ENCODE measurements around the gene STK17A. TPM values are rescaled to one million over a fixed set of nuclear protein-coding genes. Genes with fewer than 3 reads are reported as not detected.

STK17A gene
- total and polyA plus RNA-seq, 2 of the 8 experiments (the other 6 are each of a cell fraction or from before 2014, with no cell fraction given), result 2.2 to 12.2 TPM

DNA sequence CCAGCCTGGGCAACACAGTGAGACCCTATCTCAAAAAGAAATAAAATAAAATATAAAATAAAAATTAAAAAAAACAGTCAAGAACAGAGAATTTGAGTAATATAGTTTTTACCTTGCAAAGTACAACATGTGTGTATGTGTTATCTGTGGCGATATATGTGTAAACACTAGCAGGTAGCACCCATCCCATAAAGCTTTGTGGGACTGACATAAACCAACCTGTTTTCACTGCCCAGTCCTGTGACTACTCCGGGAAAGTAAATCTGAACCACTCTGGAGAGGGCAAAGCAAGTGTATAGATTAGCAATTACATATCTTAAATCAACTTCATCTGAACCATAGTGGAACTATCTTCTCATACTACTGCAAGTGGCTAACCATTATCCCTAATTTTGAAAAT lies 74.1 kb downstream of the STK17A start:
- no peak for FAIRE-seq
- WGBS, 2 experiments (ENCODE audit: extremely low coverage in 1 of 2, insufficient coverage in 1 of 2, insufficient read length in 1 of 2, insufficient replicate concordance in 2 of 2, low coverage in 1 of 2, low lambda C conversion rate in 2 of 2, missing lambda C conversion rate in 1 of 2), result 92% methylated on average over 2 of the region's 2 CpGs; no CpG with 5 or more reads in 1 of the 2 experiments
- Histone ChIP-seq H2BK5ac (ENCODE audit: low read depth, low read length) (no peak overlapping the region), H2AK5ac (ENCODE audit: low read depth, low read length) (no peak overlapping the region), H3K4ac (replicated peaks; ENCODE audit: insufficient read length, low read depth, low read length) (no peak overlapping the region), H4K8ac (ENCODE audit: extremely low read depth, insufficient read depth, low read length) (no peak overlapping the region), H3K79me2 (ENCODE audit: control insufficient read depth in 1 of 2, insufficient read depth in 2 of 2, low read length in 2 of 2) (peaks cover 0 to 82% of the 10 kb centered on the region in 2 experiments; a peak in 3 of 4 replicates), H3K9me3 (ENCODE audit: insufficient read depth in 2 of 2, low read depth in 1 of 2, low read length in 1 of 2) (no peaks in the 10 kb centered on the region), H2AFZ (ENCODE audit: low read length) (no peak overlapping the region), H3K27me3 (replicated peaks in 1 of 4; ENCODE audit: control insufficient read depth in 3 of 4, extremely low read depth in 1 of 4, insufficient read depth in 3 of 4, low read length in 3 of 4) (no peaks in the 10 kb centered on the region), H3K23me2 (ENCODE audit: low read depth, low read length) (no peaks in the 10 kb centered on the region), H2BK120ac (replicated peaks; ENCODE audit: low read depth, low read length) (no peak overlapping the region), H3K4me2 (ENCODE audit: insufficient read depth in 1 of 2, low read depth in 2 of 2, low read length in 2 of 2) (no peak overlapping the region), H3K79me1 (ENCODE audit: low read depth, low read length) (peaks cover 8% of the 10 kb centered on the region), H3K4me3 (ENCODE audit: extremely low read depth in 1 of 4, insufficient read depth in 2 of 4, low read depth in 3 of 4, low read length in 4 of 4) (no peak overlapping the region), H3K36me3 (ENCODE audit: control insufficient read depth in 2 of 4, insufficient read depth in 4 of 4, low read length in 3 of 4) (peaks cover 0 to 8% (median 0%) of the 10 kb centered on the region in 4 experiments; a peak in 1 of 8 replicates), H4K91ac (replicated peaks; ENCODE audit: insufficient read length, low read length) (no peak overlapping the region), H3K4me1 (replicated peaks in 1 of 4; ENCODE audit: control insufficient read depth in 3 of 4, insufficient read depth in 4 of 4, low read length in 3 of 4) (peaks cover 1 to 17% (median 12%) of the 10 kb centered on the region in 4 experiments; a peak in 6 of 7 replicates), H3K18ac (ENCODE audit: extremely low read depth, low read length) (no peak overlapping the region), H3K9ac (replicated peaks in 1 of 4; ENCODE audit: extremely low read depth in 1 of 4, low read depth in 3 of 4, low read length in 3 of 4) (no peak overlapping the region), H4K20me1 (replicated peaks in 1 of 2; ENCODE audit: control insufficient read depth in 1 of 2, insufficient read depth in 2 of 2, low read length in 2 of 2) (peaks cover 0 to 3% of the 10 kb centered on the region in 2 experiments), H3K27ac (ENCODE audit: low read depth, low read length) (no peak overlapping the region), H3K23ac (ENCODE audit: insufficient read length) (no peak overlapping the region), H4K5ac (ENCODE audit: insufficient read length, low read depth, low read length) (no peak overlapping the region), H2BK15ac (ENCODE audit: low read length) (no peak overlapping the region), H3K56ac (replicated peaks; ENCODE audit: insufficient read length, low read depth, low read length) (no peak overlapping the region), H2BK12ac (ENCODE audit: low read depth, low read length) (no peak overlapping the region), H2BK20ac (ENCODE audit: low read length) (no peak overlapping the region), H3K14ac (ENCODE audit: insufficient read length) (no peak overlapping the region)
- no peak for DNase-seq (ENCODE audit: low read depth in 1 of 2, low spot score in 2 of 2)
- ChIA-PET POLR2A (ENCODE audit: partially characterized antibody) (no interaction called here), CTCF (ENCODE audit: partially characterized antibody) (no interaction called here)
- no peak for TF ChIP-seq SRF (IDR thresholded peaks at IDR 0.05; ENCODE audit: low read depth, low read length)
- TF ChIP-seq SIN3A (conservative IDR thresholded peaks at IDR 0.05 in 1 of 2, IDR thresholded peaks at IDR 0.05 in 1 of 2; ENCODE audit: low read depth in 1 of 2, low read length in 2 of 2), result no peak
- no peak for TF ChIP-seq CHD2 (IDR thresholded peaks at IDR 0.05; ENCODE audit: low read length)
- TF ChIP-seq CBX5 (IDR thresholded peaks at IDR 0.05; ENCODE audit: low read depth, low read length), result no peak
- no peak for TF ChIP-seq HDAC6 (IDR thresholded peaks at IDR 0.05; ENCODE audit: low read depth, low read length)
- no peak for TF ChIP-seq MAFK (IDR thresholded peaks at IDR 0.05; ENCODE audit: low read depth, low read length)
- TF ChIP-seq RFX5 (IDR thresholded peaks at IDR 0.05; ENCODE audit: borderline replicate concordance, low read depth, low read length), result no peak
